PC-3 (cell line): ENCODE data around the gene GNG4. TPM values are rescaled to one million over a fixed set of nuclear protein-coding genes. Genes with fewer than 3 reads are reported as not detected.

ENCODE experiments used
- ATAC-seq: fragments of 200-7000 bp; cut with Tn5 transposase; 2 replicates; pipeline ENCODE4 v1.9.1; 2020; ENCODE audit warnings: mild to moderate bottlenecking, moderate library complexity
- BruUV-seq: library from RNA; stranded (reverse); fragments of 400-500 nt; replicated peaks from 2 replicates; lab custom pipeline; 2021; lab: Mats Ljungman, UMichigan
- CTCF ChIA-PET: fragments of 300-600 bp; sonication (Branson Sonifier 250); formaldehyde crosslinking; loops from one replicate; lab custom pipeline; 2022; ENCODE audit warnings: antibody characterized with exemption; lab: Charles Lee
- POLR2A ChIA-PET: fragments of 300-600 bp; sonication (Branson Sonifier 250); formaldehyde crosslinking; loops from one replicate; lab custom pipeline; 2022; ENCODE audit warnings: antibody characterized with exemption; ENCODE audit not compliant: unreplicated experiment; lab: Charles Lee
- DNase-seq: peaks from one replicate; pipeline ENCODE4 v3.0.0-alpha.2; 2015
- H2AFZ ChIP-seq: fragments of 300-600 bp; sonication (generic); 2 replicates; pipeline ENCODE4 v1.6.0; 2016; ENCODE audit warnings: antibody characterized with exemption, low read length
- H3F3A ChIP-seq: fragments of 300-600 bp; sonication (generic); one replicate; pipeline ENCODE4 v1.6.0; 2017; ENCODE audit warnings: antibody characterized with exemption, low read length, control low read depth, mild to moderate bottlenecking; ENCODE audit not compliant: unreplicated experiment
- H3K27ac ChIP-seq: fragments of 300-600 bp; sonication (generic); 2 replicates; pipeline ENCODE4 v1.5.1; 2016; ENCODE audit warnings: mild to moderate bottlenecking, low read length
- H3K27me3 ChIP-seq: fragments of 300-600 bp; sonication (generic); 2 replicates; pipeline ENCODE4 v1.6.1; 2016; ENCODE audit warnings: low read length, mixed read lengths
- H3K36me3 ChIP-seq: fragments of 300-600 bp; sonication (generic); 2 replicates; pipeline ENCODE4 v1.6.1; 2016; ENCODE audit warnings: low read depth, mixed run types, low read length, mixed read lengths
- H3K4me1 ChIP-seq: fragments of 300-600 bp; sonication (generic); 2 replicates; pipeline ENCODE4 v1.5.1; 2016; ENCODE audit warnings: low read length; ENCODE audit not compliant: insufficient read depth
- H3K4me2 ChIP-seq: fragments of 300-600 bp; sonication (generic); 2 replicates; pipeline ENCODE4 v1.6.0; 2016; ENCODE audit warnings: low read length
- H3K4me3 ChIP-seq: fragments of 300-600 bp; sonication (generic); 2 replicates; pipeline ENCODE4 v1.5.1; 2016; ENCODE audit warnings: mild to moderate bottlenecking, low read length, mixed read lengths
- H3K79me2 ChIP-seq: fragments of 300-600 bp; sonication (generic); 2 replicates; pipeline ENCODE4 v1.6.1; 2017; ENCODE audit warnings: low read length, mixed read lengths
- H3K9ac ChIP-seq: fragments of 300-600 bp; sonication (generic); 2 replicates; pipeline ENCODE4 v1.6.0; 2016; ENCODE audit warnings: mild to moderate bottlenecking, low read length
- H3K9me2 ChIP-seq: fragments of 300-600 bp; sonication (generic); replicated peaks from 2 replicates; pipeline ENCODE4 v1.6.1; 2016; ENCODE audit warnings: mixed run types, low read length, mixed read lengths
- H3K9me3 ChIP-seq: fragments of 300-600 bp; sonication (generic); 2 replicates; pipeline ENCODE4 v1.6.1; 2016; ENCODE audit warnings: low read length, mixed read lengths
- H4K20me1 ChIP-seq: fragments of 300-600 bp; sonication (generic); 2 replicates; pipeline ENCODE4 v1.6.1; 2016; ENCODE audit warnings: low read length, mixed read lengths
- EZH2 ChIP-seq: fragments of 300-600 bp; sonication (generic); IDR thresholded peaks from one replicate; pipeline ENCODE4 v1.6.1; 2017; ENCODE audit warnings: antibody characterized with exemption, mild to moderate bottlenecking, low read length; ENCODE audit not compliant: unreplicated experiment
- EZH2phosphoT487 ChIP-seq: fragments of 300-600 bp; sonication (generic); IDR thresholded peaks from 2 replicates; pipeline ENCODE4 v1.6.1; 2018; ENCODE audit warnings: mild to moderate bottlenecking, antibody characterized with exemption, low read length, borderline replicate concordance
- intact Hi-C: fragments of 100-400 bp; cut with micrococcal nuclease; formaldehyde crosslinking; loops from 2 replicates; pipeline ENCODE4 v1.9.0; 2023
- total RNA-seq: library from RNA; depleted of rRNA; stranded (reverse); fragments of >200 nt; gene quantifications from 2 replicates; pipeline ENCODE4 v1.2.3, GENCODE V29; 2014
- TF ChIP-seq, protein P1 (sequence below): fragments of 300-600 bp; sonication (generic); conservative IDR thresholded peaks from 2 replicates; pipeline ENCODE4 v1.5.1; 2017; ENCODE audit warnings: antibody characterized with exemption, low read depth, mild to moderate bottlenecking, low read length

The GNG4 gene
- total RNA-seq, 1 experiment from 2014 or later, result 0.80 TPM

DNA sequence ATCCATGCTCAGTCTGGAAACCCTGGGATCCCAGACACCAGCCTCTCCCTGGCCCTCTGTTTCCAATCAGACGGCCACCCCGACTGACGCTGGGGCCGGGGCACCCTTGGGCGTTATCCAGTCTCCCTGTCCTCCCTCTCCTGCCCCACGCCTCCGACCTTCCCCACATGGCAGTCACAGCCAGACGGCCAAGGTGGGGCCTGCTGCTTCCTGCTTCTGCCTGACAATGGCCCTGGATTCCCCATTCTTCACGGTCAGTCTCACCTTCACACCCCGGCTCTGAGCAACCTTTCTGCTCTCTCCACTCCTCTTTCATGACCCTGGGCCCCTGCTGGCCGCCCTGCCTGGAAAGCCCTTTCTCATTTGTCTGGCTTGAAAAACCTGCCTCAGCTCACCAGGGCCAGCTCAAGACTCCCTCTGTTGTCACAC is 6.6 kb downstream of the GNG4 start:
- H3F3A ChIP-seq, result no peaks in the 10 kb centered on the region
- H3K9ac ChIP-seq, result no peak overlapping the region
- no peaks in the 10 kb centered on the region for H3K27me3 ChIP-seq
- CTCF ChIA-PET, result no interaction called here
- H4K20me1 ChIP-seq, result no peaks in the 10 kb centered on the region
- no peaks in the 10 kb centered on the region for H3K9me2 ChIP-seq
- no peaks in the 10 kb centered on the region for H3K79me2 ChIP-seq
- no peak overlapping the region for H3K4me3 ChIP-seq
- intact Hi-C loops, result no loop called here
- no peak for DNase-seq
- no peak overlapping the region for H3K27ac ChIP-seq
- TF ChIP-seq EZH2phosphoT487, result no peak
- TF ChIP-seq EZH2, result no peak
- TF ChIP-seq, protein P1, sequence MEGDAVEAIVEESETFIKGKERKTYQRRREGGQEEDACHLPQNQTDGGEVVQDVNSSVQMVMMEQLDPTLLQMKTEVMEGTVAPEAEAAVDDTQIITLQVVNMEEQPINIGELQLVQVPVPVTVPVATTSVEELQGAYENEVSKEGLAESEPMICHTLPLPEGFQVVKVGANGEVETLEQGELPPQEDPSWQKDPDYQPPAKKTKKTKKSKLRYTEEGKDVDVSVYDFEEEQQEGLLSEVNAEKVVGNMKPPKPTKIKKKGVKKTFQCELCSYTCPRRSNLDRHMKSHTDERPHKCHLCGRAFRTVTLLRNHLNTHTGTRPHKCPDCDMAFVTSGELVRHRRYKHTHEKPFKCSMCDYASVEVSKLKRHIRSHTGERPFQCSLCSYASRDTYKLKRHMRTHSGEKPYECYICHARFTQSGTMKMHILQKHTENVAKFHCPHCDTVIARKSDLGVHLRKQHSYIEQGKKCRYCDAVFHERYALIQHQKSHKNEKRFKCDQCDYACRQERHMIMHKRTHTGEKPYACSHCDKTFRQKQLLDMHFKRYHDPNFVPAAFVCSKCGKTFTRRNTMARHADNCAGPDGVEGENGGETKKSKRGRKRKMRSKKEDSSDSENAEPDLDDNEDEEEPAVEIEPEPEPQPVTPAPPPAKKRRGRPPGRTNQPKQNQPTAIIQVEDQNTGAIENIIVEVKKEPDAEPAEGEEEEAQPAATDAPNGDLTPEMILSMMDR, result no peak
- BruUV-seq, result no TSS peak
- no peak overlapping the region for H3K4me2 ChIP-seq
- POLR2A ChIA-PET, result no interaction called here
- no peak overlapping the region for H2AFZ ChIP-seq
- H3K9me3 ChIP-seq, result no peaks in the 10 kb centered on the region
- no peak for ATAC-seq
- no peaks in the 10 kb centered on the region for H3K36me3 ChIP-seq
- 0 out of 2 replicates have a peak, but pooled peaks cover 3% of the 10 kb centered on the region for H3K4me1 ChIP-seq

DNA sequence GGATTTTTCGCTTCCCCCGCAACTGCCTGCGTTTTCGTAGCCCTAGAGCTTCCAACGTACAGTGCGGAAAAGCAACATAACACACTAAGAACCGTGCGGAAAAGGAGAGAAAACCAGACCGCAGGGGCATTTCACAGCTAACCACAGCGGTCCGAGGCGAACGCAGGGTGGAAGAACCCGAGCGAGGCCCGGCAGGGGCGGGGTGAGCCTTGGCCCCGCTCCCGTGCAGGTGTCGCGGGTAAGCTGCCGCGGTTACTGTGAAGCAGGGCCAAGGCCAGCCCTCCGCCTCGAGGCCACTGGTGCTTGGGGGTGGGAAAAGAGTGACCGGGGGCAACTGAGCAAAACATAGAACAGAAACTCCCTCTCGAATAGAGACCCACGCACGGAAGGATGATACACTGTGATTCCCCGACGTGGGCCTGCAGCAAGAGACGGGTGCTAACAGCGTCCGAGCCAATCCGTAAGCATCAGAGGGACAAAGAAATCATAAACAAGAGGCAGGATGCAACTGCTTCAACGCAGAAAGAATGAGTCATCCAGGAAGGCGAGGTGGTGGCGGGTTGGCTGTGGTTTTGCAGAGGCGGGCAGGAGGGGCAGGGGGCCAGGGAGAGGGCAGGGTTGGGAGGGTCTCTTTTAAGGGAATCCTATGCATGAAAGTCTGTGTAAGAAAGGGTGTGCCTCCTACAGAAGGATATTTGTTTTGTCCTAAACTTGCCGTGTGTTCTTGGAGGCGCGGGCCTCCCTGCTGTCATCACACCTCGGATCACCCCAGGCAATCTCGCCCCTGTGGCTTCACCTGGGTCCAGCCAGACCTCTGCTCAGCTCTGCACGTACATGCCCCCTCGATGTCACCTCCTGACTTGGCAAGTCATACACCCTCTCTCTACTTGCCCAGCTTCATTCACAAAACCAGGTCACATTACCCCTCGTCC is 7.3 kb downstream of the GNG4 start:
- POLR2A ChIA-PET, result interaction anchor here (0.5 to 0.7 kb wide), 2 partner anchors 51 to 1271 kb away, joined by 3 read pairs; no protein-coding TSS in a partner anchor
- Histone ChIP-seq H3K27ac (0 out of 2 replicates have a peak overlapping the region, but pooled peaks have one; percentile 31), H2AFZ (peak overlapping the region; percentile 73), H3K9me2 (no peaks in the 10 kb centered on the region), H4K20me1 (no peaks in the 10 kb centered on the region), H3K9me3 (no peaks in the 10 kb centered on the region), H3K4me2 (peak overlapping the region; percentile 95), H3K4me1 (0 out of 2 replicates have a peak, but pooled peaks cover 3% of the 10 kb centered on the region), H3K4me3 (peak overlapping the region; percentile 71), H3F3A (no peaks in the 10 kb centered on the region), H3K79me2 (no peaks in the 10 kb centered on the region), H3K9ac (no peak overlapping the region), H3K27me3 (no peaks in the 10 kb centered on the region), H3K36me3 (no peaks in the 10 kb centered on the region)
- peak; percentile 61 for DNase-seq
- intact Hi-C loops, result no loop called here
- peak; percentile 79 for ATAC-seq
- BruUV-seq, result no TSS peak
- no peak for TF ChIP-seq EZH2phosphoT487
- TF ChIP-seq, protein P1, result no peak
- no peak for TF ChIP-seq EZH2
- CTCF ChIA-PET, result no interaction called here

DNA sequence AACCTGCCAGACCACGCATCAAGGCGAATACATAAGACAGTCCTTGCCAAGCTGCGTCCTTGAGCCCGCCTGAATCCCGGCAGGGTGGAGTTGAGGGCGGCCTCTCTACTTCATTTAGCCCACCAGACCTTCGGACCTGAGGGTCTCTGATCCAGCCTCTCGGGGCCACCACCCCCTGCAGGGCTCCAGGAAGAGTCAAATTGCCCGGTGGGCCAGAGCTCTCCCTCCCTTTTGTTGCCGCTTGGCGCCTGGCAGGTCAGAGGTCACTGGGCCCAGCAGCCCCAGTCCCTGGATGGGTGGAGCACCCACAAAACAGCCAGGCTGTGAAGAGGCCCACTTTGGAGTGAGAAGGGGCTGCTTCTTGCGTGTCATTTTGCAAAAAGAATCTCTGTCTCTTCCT is 9.0 kb downstream of the GNG4 start:
- Histone ChIP-seq H3K27ac (no peak overlapping the region), H3K4me2 (no peak overlapping the region), H3K4me1 (0 out of 2 replicates have a peak, but pooled peaks cover 3% of the 10 kb centered on the region), H2AFZ (no peak overlapping the region), H3K9me3 (no peaks in the 10 kb centered on the region), H3K9ac (no peak overlapping the region), H3K79me2 (no peaks in the 10 kb centered on the region), H3F3A (no peaks in the 10 kb centered on the region), H4K20me1 (no peaks in the 10 kb centered on the region), H3K36me3 (no peaks in the 10 kb centered on the region), H3K27me3 (no peaks in the 10 kb centered on the region), H3K9me2 (no peaks in the 10 kb centered on the region), H3K4me3 (no peak overlapping the region)
- ChIA-PET POLR2A (no interaction called here), CTCF (no interaction called here)
- ATAC-seq (no peak), DNase-seq (no peak)
- TF ChIP-seq, protein P1, result no peak
- no peak for TF ChIP-seq EZH2
- TF ChIP-seq EZH2phosphoT487, result no peak
- no TSS peak for BruUV-seq
- intact Hi-C loops, result no loop called here
